ENCODE measurements around the gene SLC1A5.

GRCh38 chr19:46731007-46731501 is 57.3 kb downstream of the SLC1A5 start:
- TF ChIP-seq CTCF (IDR thresholded peaks at IDR 0.05) (no peak), POLR2A (IDR thresholded peaks at IDR 0.05) (no peak), POLR2AphosphoS5 (IDR thresholded peaks at IDR 0.05) (no peak)

Measured in prostate gland (tissue), 2 donors.